Measurements from ENCODE around the gene RASGRP1. TPM values are rescaled to one million over a fixed set of nuclear protein-coding genes. Genes with fewer than 3 reads are reported as not detected.

Gene RASGRP1
- total and polyA plus RNA-seq, 10 donors = 1.5 to 25.0 (median 14.6) TPM

DNA sequence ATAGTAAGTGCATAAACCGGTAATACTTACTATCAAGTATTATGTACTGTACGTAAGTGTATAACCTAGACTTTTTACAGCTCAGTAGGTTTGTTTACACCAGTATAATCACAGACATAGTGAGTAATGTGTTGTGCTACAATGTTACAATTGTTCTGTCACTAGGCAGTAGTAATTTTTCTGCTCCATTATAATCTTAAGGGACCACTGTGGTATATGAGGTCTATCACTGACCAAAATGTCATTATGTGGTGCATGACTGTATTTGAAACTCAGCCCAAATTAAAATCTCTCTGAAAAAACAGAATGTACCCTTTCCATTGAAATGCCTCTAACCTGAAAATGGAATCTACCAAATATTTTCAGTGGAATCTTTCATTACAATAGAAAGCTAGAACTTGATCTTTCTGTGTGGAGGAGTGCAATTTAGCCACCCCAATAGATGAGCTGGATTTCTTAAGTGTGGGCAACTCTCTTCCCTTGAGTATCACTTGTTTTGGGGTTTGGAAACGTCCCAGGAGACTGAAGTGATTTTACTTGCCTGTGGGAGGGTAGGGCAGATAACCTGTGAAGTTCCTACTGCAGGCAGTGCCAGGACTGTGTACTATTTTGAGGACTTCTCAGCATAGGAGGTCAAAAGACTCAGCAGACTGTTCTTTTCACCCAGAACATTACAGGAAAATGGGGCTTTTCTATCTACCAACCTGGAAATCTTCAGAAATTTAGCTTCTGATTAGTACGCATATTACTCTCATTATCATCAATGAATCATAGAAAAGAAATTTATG lies 59.7 kb downstream of the RASGRP1 start:
- Histone ChIP-seq H3K27me3 (replicated peaks in 1 of 7) (no peaks in the 10 kb centered on the region), H3K27ac (no peak overlapping the region), H3K4me3 (no peak overlapping the region), H3K4me1 (no peaks in the 10 kb centered on the region), H3K9me3 (peaks cover 0 to 4% (median 0%) of the 10 kb centered on the region in 8 donors), H3K36me3 (peaks cover 0 to 99% (median 18%) of the 10 kb centered on the region in 6 donors)
- DNase-seq = no peak
- TF ChIP-seq, protein P1, sequence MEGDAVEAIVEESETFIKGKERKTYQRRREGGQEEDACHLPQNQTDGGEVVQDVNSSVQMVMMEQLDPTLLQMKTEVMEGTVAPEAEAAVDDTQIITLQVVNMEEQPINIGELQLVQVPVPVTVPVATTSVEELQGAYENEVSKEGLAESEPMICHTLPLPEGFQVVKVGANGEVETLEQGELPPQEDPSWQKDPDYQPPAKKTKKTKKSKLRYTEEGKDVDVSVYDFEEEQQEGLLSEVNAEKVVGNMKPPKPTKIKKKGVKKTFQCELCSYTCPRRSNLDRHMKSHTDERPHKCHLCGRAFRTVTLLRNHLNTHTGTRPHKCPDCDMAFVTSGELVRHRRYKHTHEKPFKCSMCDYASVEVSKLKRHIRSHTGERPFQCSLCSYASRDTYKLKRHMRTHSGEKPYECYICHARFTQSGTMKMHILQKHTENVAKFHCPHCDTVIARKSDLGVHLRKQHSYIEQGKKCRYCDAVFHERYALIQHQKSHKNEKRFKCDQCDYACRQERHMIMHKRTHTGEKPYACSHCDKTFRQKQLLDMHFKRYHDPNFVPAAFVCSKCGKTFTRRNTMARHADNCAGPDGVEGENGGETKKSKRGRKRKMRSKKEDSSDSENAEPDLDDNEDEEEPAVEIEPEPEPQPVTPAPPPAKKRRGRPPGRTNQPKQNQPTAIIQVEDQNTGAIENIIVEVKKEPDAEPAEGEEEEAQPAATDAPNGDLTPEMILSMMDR (IDR thresholded peaks at IDR 0.05 in 8 of 11, conservative IDR thresholded peaks at IDR 0.05 in 3 of 11) = no peak
- 84 to 94% (median 89%) methylated on average over 4 of the region's 4 CpGs for WGBS, 5 donors
- intact Hi-C loops (cut with DNase I; ENCODE audit: low total_unique reads) = no loop called here

DNA sequence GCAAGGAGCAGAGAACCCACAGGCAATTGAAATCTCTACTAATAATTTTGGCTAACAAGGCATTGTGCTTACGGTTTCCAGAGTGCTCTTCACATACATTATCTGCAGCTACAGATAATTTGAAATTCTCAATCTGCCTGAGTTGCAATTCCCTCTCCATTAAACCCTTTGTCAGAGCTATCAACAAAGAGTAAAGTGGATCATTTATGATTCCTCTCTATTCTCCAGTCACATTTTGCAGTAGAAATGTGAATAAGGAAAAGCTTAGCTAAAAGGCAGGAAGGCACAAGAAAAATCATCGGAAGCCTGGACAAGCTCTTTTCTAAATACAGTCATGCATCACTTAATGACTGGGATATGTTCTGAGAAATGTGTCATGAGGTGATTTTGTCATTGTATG lies 61.1 kb downstream of the RASGRP1 start:
- Histone ChIP-seq H3K4me3 (no peak overlapping the region), H3K27me3 (replicated peaks in 1 of 7) (no peaks in the 10 kb centered on the region), H3K4me1 (no peaks in the 10 kb centered on the region), H3K27ac (no peak overlapping the region), H3K9me3 (peaks cover 0 to 9% (median 0%) of the 10 kb centered on the region in 8 donors), H3K36me3 (peaks cover 0 to 99% (median 24%) of the 10 kb centered on the region in 6 donors)
- no peak for DNase-seq
- no peak for TF ChIP-seq POLR2A (IDR thresholded peaks at IDR 0.05)
- TF ChIP-seq, protein P1 (IDR thresholded peaks at IDR 0.05 in 8 of 11, conservative IDR thresholded peaks at IDR 0.05 in 3 of 11) = no peak
- TF ChIP-seq POLR2AphosphoS5 (IDR thresholded peaks at IDR 0.05) = no peak
- 88 to 96% (median 91%) methylated on average over 2 of the region's 2 CpGs for WGBS, 5 donors
- intact Hi-C loops (cut with DNase I; ENCODE audit: low total_unique reads) = no loop called here

DNA sequence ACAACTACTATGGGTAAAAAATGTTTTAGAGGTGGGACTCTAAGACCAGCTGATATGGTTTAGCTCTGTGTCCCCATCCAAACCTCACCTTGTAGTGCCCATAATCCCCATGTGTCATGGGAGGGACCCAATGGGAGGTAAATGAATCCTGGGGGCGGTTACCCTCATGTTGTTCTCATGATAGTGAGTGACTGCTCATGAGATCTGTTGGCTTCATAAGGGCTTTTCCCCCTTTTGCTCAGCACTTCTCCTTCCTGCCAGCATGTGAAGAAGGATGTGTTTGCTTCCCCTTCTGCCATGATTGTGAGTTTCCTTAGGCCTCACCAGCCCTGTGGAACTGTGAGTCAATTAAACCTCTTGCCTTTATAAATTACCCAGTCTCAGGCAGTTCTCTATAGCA lies 65.0 kb downstream of the RASGRP1 start:
- intact Hi-C loops (cut with DNase I; ENCODE audit: low total_unique reads) = no loop called here
- WGBS, 5 donors = 92 to 100% (median 96%) methylated on average over 1 of the region's 1 CpG
- TF ChIP-seq, protein P1 (IDR thresholded peaks at IDR 0.05 in 8 of 11, conservative IDR thresholded peaks at IDR 0.05 in 3 of 11) = no peak
- TF ChIP-seq POLR2A (IDR thresholded peaks at IDR 0.05) = no peak
- no peak for TF ChIP-seq POLR2AphosphoS5 (IDR thresholded peaks at IDR 0.05)

DNA sequence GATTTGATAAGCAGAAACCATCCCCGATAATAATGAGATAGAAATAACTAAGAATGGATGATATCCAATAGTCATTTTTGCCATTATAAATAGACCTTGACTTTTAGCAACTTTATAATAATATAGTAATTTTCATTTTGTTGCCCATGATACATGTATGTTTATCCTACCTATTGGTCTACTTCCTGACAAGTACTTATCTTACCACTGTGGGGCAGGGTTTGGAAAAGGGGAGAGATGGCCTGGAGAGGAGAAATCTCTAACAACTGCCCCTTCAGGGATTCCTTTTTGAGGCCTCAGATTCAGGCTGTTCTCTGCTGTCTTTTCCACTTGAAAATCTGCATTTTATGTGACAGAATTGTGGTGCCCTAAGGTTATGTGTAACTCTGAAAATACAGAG lies 68.5 kb downstream of the RASGRP1 start:
- Histone ChIP-seq H3K9me3 (peaks cover 0 to 9% (median 0%) of the 10 kb centered on the region in 8 donors), H3K36me3 (peaks cover 0 to 86% (median 22%) of the 10 kb centered on the region in 6 donors), H3K27ac (no peak overlapping the region), H3K27me3 (replicated peaks in 1 of 7) (no peaks in the 10 kb centered on the region), H3K4me3 (no peak overlapping the region), H3K4me1 (no peaks in the 10 kb centered on the region)
- 90 to 100% (median 95%) methylated on average over 1 of the region's 1 CpG for WGBS, 5 donors
- TF ChIP-seq, protein P1 (IDR thresholded peaks at IDR 0.05 in 8 of 11, conservative IDR thresholded peaks at IDR 0.05 in 3 of 11) = no peak
- TF ChIP-seq POLR2AphosphoS5 (IDR thresholded peaks at IDR 0.05) (no peak), POLR2A (IDR thresholded peaks at IDR 0.05) (no peak)
- no peak for DNase-seq
- intact Hi-C loops (cut with DNase I; ENCODE audit: low total_unique reads) = no loop called here

More for the DNA sequence above, 65.0 kb downstream of the RASGRP1 start:
- Histone ChIP-seq H3K4me3 (no peak overlapping the region), H3K36me3 (peaks cover 0 to 87% (median 25%) of the 10 kb centered on the region in 6 donors), H3K27me3 (replicated peaks in 1 of 7) (no peaks in the 10 kb centered on the region), H3K9me3 (peaks cover 0 to 9% (median 0%) of the 10 kb centered on the region in 8 donors), H3K27ac (no peak overlapping the region), H3K4me1 (no peaks in the 10 kb centered on the region)
- no peak for DNase-seq
